Fibroblast of mammary gland (primary cell): ENCODE data around the gene TRPM5.

Experiments
- DNase-seq: peaks from one replicate; pipeline ENCODE4 v3.0.0-alpha.2; 2010; ENCODE audit warnings: low read depth
- H3K4me3 ChIP-seq: 2 replicates; pipeline ENCODE4 v1.5.1; 2011; ENCODE audit warnings: low read depth, mild to moderate bottlenecking, low read length, moderate library complexity; ENCODE audit not compliant: control insufficient read depth
- CTCF ChIP-seq: conservative IDR thresholded peaks from 2 replicates; pipeline ENCODE4 v1.5.1; 2011; ENCODE audit warnings: low read depth, low read length, inconsistent platforms; ENCODE audit not compliant: control insufficient read depth, insufficient read depth

The TRPM5 gene

GRCh38 chr11:2410616-2411015 lies 33.7 kb downstream of the TRPM5 start:
- DNase-seq, result no peak
- TF ChIP-seq CTCF, result no peak
- H3K4me3 ChIP-seq, result no peak overlapping the region

DNA sequence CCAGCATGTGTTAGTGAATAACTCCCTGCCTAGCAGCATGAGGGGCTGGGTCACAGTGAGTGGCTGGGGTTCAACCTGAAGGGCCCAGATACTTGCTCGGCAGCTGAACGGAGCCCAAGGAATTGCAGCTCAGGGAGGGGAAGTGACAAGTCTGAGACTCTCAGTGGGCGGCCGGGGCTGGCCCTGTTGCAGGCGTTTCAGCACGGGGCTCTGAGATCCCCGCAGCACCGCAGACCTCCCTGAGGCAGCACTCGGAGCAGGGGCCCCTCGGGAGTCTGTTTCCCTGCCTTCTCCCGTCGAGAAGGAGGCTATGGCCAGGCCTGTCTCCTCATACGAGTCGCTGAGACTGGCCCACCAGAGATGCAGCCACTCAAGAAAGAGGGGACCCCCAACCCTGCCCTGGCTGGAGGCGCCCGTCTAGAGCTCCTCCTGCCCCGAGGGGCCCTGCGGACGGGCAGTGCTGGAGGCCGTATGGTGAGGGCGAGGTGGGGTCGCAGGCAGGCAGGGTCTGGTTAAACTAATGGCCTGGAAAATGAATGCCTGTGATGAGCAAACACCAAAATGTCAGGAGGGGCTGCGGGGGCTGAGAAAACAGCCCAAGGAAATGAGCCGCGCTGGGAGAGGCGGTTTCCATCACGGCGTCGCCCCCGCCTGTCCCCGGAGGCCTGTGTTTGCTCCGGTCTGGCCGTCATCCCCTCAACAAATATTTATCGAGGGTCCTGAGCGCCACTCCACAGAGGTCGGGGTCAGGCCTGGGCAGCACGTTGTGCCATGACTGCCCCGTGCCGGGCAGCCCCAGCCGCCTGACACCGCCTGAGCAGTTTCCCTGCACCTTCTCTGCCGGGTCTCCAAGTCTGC lies 34.5 kb downstream of the TRPM5 start:
- no peak for TF ChIP-seq CTCF
- no peak overlapping the region for H3K4me3 ChIP-seq
- DNase-seq, result no peak

GRCh38 chr11:2409126-2409525 lies 35.2 kb downstream of the TRPM5 start:
- TF ChIP-seq CTCF, result no peak
- no peak overlapping the region for H3K4me3 ChIP-seq
- DNase-seq, result no peak

DNA sequence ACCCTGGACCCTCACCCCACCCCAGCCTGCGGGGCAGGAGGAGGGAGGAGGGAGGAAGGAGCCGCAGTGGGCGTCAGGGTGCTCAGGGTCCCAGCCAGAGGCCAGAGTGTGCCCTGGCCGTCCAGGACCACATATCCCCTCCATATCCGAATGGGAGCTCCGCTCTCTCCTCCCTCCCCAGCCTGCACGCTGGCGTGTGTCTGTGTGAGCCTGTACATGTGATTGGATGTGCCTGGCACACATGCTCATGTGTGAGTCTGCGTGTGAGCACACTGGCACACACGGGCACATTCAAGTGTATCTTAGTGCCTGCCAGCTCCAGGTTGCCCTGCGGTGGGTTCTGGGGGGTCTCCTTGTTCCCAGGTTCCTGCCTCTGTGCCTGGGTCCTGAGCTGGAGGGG lies 35.6 kb downstream of the TRPM5 start:
- no peak for DNase-seq
- no peak for TF ChIP-seq CTCF
- no peak overlapping the region for H3K4me3 ChIP-seq

- no peak for DNase-seq
- H3K4me3 ChIP-seq, result no peak overlapping the region
- TF ChIP-seq CTCF, result no peak
Observed at GRCh38 chr11:2406878-2407410, 37.4 kb downstream of the TRPM5 start.

GRCh38 chr11:2406451-2406850 lies 37.9 kb downstream of the TRPM5 start:
- no peak for DNase-seq
- TF ChIP-seq CTCF, result no peak
- H3K4me3 ChIP-seq, result no peak overlapping the region
